ENCODE measurements around the gene HPSE2.
"Not testable (repeated sequence)": the region's sequence is repeated elsewhere in the genome, so short reads cannot be mapped to it uniquely, and the experiment has no call there.

The HPSE2 gene

GRCh38 chr10:98997596-98997995 lies 238.1 kb downstream of the HPSE2 start:
- Histone ChIP-seq H3K4me3 (ENCODE audit: low read length) (no peak overlapping the region), H3K4me1 (ENCODE audit: control insufficient read depth, low read depth, low read length) (no peaks in the 10 kb centered on the region), H3K9me3 (ENCODE audit: control insufficient read depth, low read depth, low read length) (no peaks in the 10 kb centered on the region), H3K27me3 (ENCODE audit: control insufficient read depth, insufficient read depth, low read length) (no peaks in the 10 kb centered on the region), H3K36me3 (ENCODE audit: control insufficient read depth, low read depth, low read length) (no peaks in the 10 kb centered on the region), H3K9ac (ENCODE audit: low read length) (no peak overlapping the region), H3K27ac (ENCODE audit: low read length) (no peak overlapping the region)

GRCh38 chr10:98994030-98994429 lies 241.6 kb downstream of the HPSE2 start:
- Histone ChIP-seq H3K4me1 (ENCODE audit: control insufficient read depth, low read depth, low read length) (no peaks in the 10 kb centered on the region), H3K9ac (ENCODE audit: low read length) (no peak overlapping the region), H3K27ac (ENCODE audit: low read length) (no peak overlapping the region), H3K27me3 (ENCODE audit: control insufficient read depth, insufficient read depth, low read length) (no peaks in the 10 kb centered on the region), H3K36me3 (ENCODE audit: control insufficient read depth, low read depth, low read length) (no peaks in the 10 kb centered on the region), H3K9me3 (ENCODE audit: control insufficient read depth, low read depth, low read length) (no peaks in the 10 kb centered on the region), H3K4me3 (ENCODE audit: low read length) (no peak overlapping the region)

GRCh38 chr10:98983751-98984150 lies 251.9 kb downstream of the HPSE2 start:
- not testable (repeated sequence) for H3K27ac ChIP-seq (ENCODE audit: low read length); H3K4me1 ChIP-seq (ENCODE audit: control insufficient read depth, low read depth, low read length); H3K4me3 ChIP-seq (ENCODE audit: low read length); H3K27me3 ChIP-seq (ENCODE audit: control insufficient read depth, insufficient read depth, low read length); H3K36me3 ChIP-seq (ENCODE audit: control insufficient read depth, low read depth, low read length); H3K9me3 ChIP-seq (ENCODE audit: control insufficient read depth, low read depth, low read length); H3K9ac ChIP-seq (ENCODE audit: low read length)

GRCh38 chr10:98980353-98980752 lies 255.3 kb downstream of the HPSE2 start:
- H3K27me3 ChIP-seq (ENCODE audit: control insufficient read depth, insufficient read depth, low read length): no peaks in the 10 kb centered on the region
- no peak overlapping the region for H3K27ac ChIP-seq (ENCODE audit: low read length)
- H3K4me3 ChIP-seq (ENCODE audit: low read length): no peak overlapping the region
- no peaks in the 10 kb centered on the region for H3K9me3 ChIP-seq (ENCODE audit: control insufficient read depth, low read depth, low read length)
- H3K36me3 ChIP-seq (ENCODE audit: control insufficient read depth, low read depth, low read length): no peaks in the 10 kb centered on the region
- no peaks in the 10 kb centered on the region for H3K4me1 ChIP-seq (ENCODE audit: control insufficient read depth, low read depth, low read length)
- no peak overlapping the region for H3K9ac ChIP-seq (ENCODE audit: low read length)

- H3K4me3 ChIP-seq (ENCODE audit: low read length): no peak overlapping the region
- no peaks in the 10 kb centered on the region for H3K36me3 ChIP-seq (ENCODE audit: control insufficient read depth, low read depth, low read length)
- no peaks in the 10 kb centered on the region for H3K27me3 ChIP-seq (ENCODE audit: control insufficient read depth, insufficient read depth, low read length)
- no peak overlapping the region for H3K27ac ChIP-seq (ENCODE audit: low read length)
- H3K9me3 ChIP-seq (ENCODE audit: control insufficient read depth, low read depth, low read length): no peaks in the 10 kb centered on the region
- no peaks in the 10 kb centered on the region for H3K4me1 ChIP-seq (ENCODE audit: control insufficient read depth, low read depth, low read length)
- no peak overlapping the region for H3K9ac ChIP-seq (ENCODE audit: low read length)
Measured at GRCh38 chr10:98971464-98971863, 264.2 kb downstream of the HPSE2 start.

GRCh38 chr10:98967601-98968000 lies 268.1 kb downstream of the HPSE2 start:
- no peaks in the 10 kb centered on the region for H3K9me3 ChIP-seq (ENCODE audit: control insufficient read depth, low read depth, low read length)
- no peak overlapping the region for H3K4me3 ChIP-seq (ENCODE audit: low read length)
- no peak overlapping the region for H3K27ac ChIP-seq (ENCODE audit: low read length)
- no peaks in the 10 kb centered on the region for H3K36me3 ChIP-seq (ENCODE audit: control insufficient read depth, low read depth, low read length)
- H3K4me1 ChIP-seq (ENCODE audit: control insufficient read depth, low read depth, low read length): no peaks in the 10 kb centered on the region
- no peak overlapping the region for H3K9ac ChIP-seq (ENCODE audit: low read length)
- no peaks in the 10 kb centered on the region for H3K27me3 ChIP-seq (ENCODE audit: control insufficient read depth, insufficient read depth, low read length)

GRCh38 chr10:98963608-98964007 lies 272.0 kb downstream of the HPSE2 start:
- no peak overlapping the region for H3K4me3 ChIP-seq (ENCODE audit: low read length)
- H3K27me3 ChIP-seq (ENCODE audit: control insufficient read depth, insufficient read depth, low read length): no peaks in the 10 kb centered on the region
- H3K9ac ChIP-seq (ENCODE audit: low read length): no peak overlapping the region
- H3K9me3 ChIP-seq (ENCODE audit: control insufficient read depth, low read depth, low read length): no peaks in the 10 kb centered on the region
- H3K4me1 ChIP-seq (ENCODE audit: control insufficient read depth, low read depth, low read length): peaks cover 6% of the 10 kb centered on the region
- no peak overlapping the region for H3K27ac ChIP-seq (ENCODE audit: low read length)
- no peaks in the 10 kb centered on the region for H3K36me3 ChIP-seq (ENCODE audit: control insufficient read depth, low read depth, low read length)

- Histone ChIP-seq H3K27me3 (ENCODE audit: control insufficient read depth, insufficient read depth, low read length) (no peaks in the 10 kb centered on the region), H3K9ac (ENCODE audit: low read length) (no peak overlapping the region), H3K27ac (ENCODE audit: low read length) (no peak overlapping the region), H3K9me3 (ENCODE audit: control insufficient read depth, low read depth, low read length) (no peaks in the 10 kb centered on the region), H3K4me1 (ENCODE audit: control insufficient read depth, low read depth, low read length) (peaks cover 6% of the 10 kb centered on the region), H3K36me3 (ENCODE audit: control insufficient read depth, low read depth, low read length) (no peaks in the 10 kb centered on the region), H3K4me3 (ENCODE audit: low read length) (no peak overlapping the region)
Measured at GRCh38 chr10:98959379-98959778, 276.3 kb downstream of the HPSE2 start.

GRCh38 chr10:98957801-98958200 lies 277.9 kb downstream of the HPSE2 start:
- Histone ChIP-seq H3K4me1 (ENCODE audit: control insufficient read depth, low read depth, low read length) (peaks cover 6% of the 10 kb centered on the region), H3K27ac (ENCODE audit: low read length) (no peak overlapping the region), H3K36me3 (ENCODE audit: control insufficient read depth, low read depth, low read length) (no peaks in the 10 kb centered on the region), H3K4me3 (ENCODE audit: low read length) (no peak overlapping the region), H3K9ac (ENCODE audit: low read length) (no peak overlapping the region), H3K9me3 (ENCODE audit: control insufficient read depth, low read depth, low read length) (no peaks in the 10 kb centered on the region), H3K27me3 (ENCODE audit: control insufficient read depth, insufficient read depth, low read length) (no peaks in the 10 kb centered on the region)

GRCh38 chr10:98956576-98957260 lies 278.9 kb downstream of the HPSE2 start:
- Histone ChIP-seq H3K27me3 (ENCODE audit: control insufficient read depth, insufficient read depth, low read length) (no peaks in the 10 kb centered on the region), H3K27ac (ENCODE audit: low read length) (no peak overlapping the region)

GRCh38 chr10:98953251-98953650 lies 282.4 kb downstream of the HPSE2 start:
- Histone ChIP-seq H3K27me3 (ENCODE audit: control insufficient read depth, insufficient read depth, low read length) (no peaks in the 10 kb centered on the region), H3K36me3 (ENCODE audit: control insufficient read depth, low read depth, low read length) (no peaks in the 10 kb centered on the region), H3K4me1 (ENCODE audit: control insufficient read depth, low read depth, low read length) (no peaks in the 10 kb centered on the region), H3K4me3 (ENCODE audit: low read length) (no peak overlapping the region), H3K27ac (ENCODE audit: low read length) (no peak overlapping the region), H3K9ac (ENCODE audit: low read length) (no peak overlapping the region), H3K9me3 (ENCODE audit: control insufficient read depth, low read depth, low read length) (no peaks in the 10 kb centered on the region)

More at GRCh38 chr10:98956576-98957260, 278.9 kb downstream of the HPSE2 start:
- Histone ChIP-seq H3K9ac (ENCODE audit: low read length) (no peak overlapping the region), H3K36me3 (ENCODE audit: control insufficient read depth, low read depth, low read length) (no peaks in the 10 kb centered on the region), H3K4me3 (ENCODE audit: low read length) (no peak overlapping the region), H3K4me1 (ENCODE audit: control insufficient read depth, low read depth, low read length) (peaks cover 6% of the 10 kb centered on the region), H3K9me3 (ENCODE audit: control insufficient read depth, low read depth, low read length) (no peaks in the 10 kb centered on the region)

GRCh38 chr10:98951269-98952000 lies 284.2 kb downstream of the HPSE2 start:
- Histone ChIP-seq H3K9me3 (ENCODE audit: control insufficient read depth, low read depth, low read length) (no peaks in the 10 kb centered on the region), H3K9ac (ENCODE audit: low read length) (no peak overlapping the region), H3K27ac (ENCODE audit: low read length) (no peak overlapping the region), H3K27me3 (ENCODE audit: control insufficient read depth, insufficient read depth, low read length) (no peaks in the 10 kb centered on the region), H3K4me1 (ENCODE audit: control insufficient read depth, low read depth, low read length) (no peaks in the 10 kb centered on the region), H3K4me3 (ENCODE audit: low read length) (no peak overlapping the region), H3K36me3 (ENCODE audit: control insufficient read depth, low read depth, low read length) (no peaks in the 10 kb centered on the region)

Measured in iPS-18a (cell line).